ENCODE results near the gene KIAA0319L.

DNA sequence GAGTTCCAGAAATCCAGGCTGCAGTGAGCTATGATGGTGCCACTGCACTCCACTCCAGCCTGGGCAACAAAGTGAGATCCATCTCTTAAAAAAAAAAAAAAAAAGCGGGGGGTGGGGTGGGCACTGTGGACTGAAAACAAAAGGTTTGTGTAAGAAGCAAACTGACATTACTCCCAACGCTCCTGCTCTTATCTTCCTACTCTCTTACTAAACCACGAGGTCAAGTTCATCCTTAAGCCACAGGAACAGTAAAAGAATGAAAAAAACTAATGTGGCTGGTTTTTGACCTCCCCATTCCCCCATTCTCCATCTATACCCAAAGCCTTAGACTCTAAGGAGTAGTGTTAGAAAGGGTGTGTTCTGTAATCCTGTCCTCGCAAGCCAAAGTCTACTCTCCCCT is 46.7 kb upstream of the KIAA0319L start:
- TF ChIP-seq FOXP2 (optimal IDR thresholded peaks at IDR 0.05; ENCODE audit: control extremely low read depth, extremely low read length, insufficient read depth) (no peak), POLR2AphosphoS5 (IDR thresholded peaks at IDR 0.05; ENCODE audit: borderline replicate concordance, low read depth, low read length) (no peak)
